ENCODE measurements around the gene FANCE. TPM values are rescaled to one million over a fixed set of nuclear protein-coding genes. Genes with fewer than 3 reads are reported as not detected.

The FANCE gene
- total RNA-seq, 1 experiment from 2014 or later: 20.2 TPM

- Histone ChIP-seq H3K27me3 (replicated peaks) (no peaks in the 10 kb centered on the region), H3K9me3 (replicated peaks) (no peaks in the 10 kb centered on the region), H3K27ac (no peak overlapping the region), H3K4me1 (replicated peaks) (peaks cover 14% of the 10 kb centered on the region), H3K4me3 (no peak overlapping the region), H3K36me3 (peaks cover 86% of the 10 kb centered on the region)
- no peak for DNase-seq (ENCODE audit: low read depth in 1 of 2, low spot score in 2 of 2)
Observed at GRCh38 chr6:35476004-35476403, 23.9 kb downstream of the FANCE start.

GRCh38 chr6:35477028-35477427 is 24.9 kb downstream of the FANCE start:
- Histone ChIP-seq H3K4me1 (replicated peaks) (peaks cover 4% of the 10 kb centered on the region), H3K36me3 (peaks cover 82% of the 10 kb centered on the region), H3K9me3 (replicated peaks) (no peaks in the 10 kb centered on the region), H3K4me3 (no peak overlapping the region), H3K27ac (no peak overlapping the region), H3K27me3 (replicated peaks) (no peaks in the 10 kb centered on the region)
- DNase-seq (ENCODE audit: low read depth in 1 of 2, low spot score in 2 of 2): no peak

- H3K27me3 ChIP-seq (replicated peaks): no peaks in the 10 kb centered on the region
- no peaks in the 10 kb centered on the region for H3K9me3 ChIP-seq (replicated peaks)
- no peak overlapping the region for H3K4me3 ChIP-seq
- H3K4me1 ChIP-seq (replicated peaks): no peaks in the 10 kb centered on the region
- no peak for DNase-seq (ENCODE audit: low read depth in 1 of 2, low spot score in 2 of 2)
- H3K27ac ChIP-seq: no peak overlapping the region
- peaks cover 81% of the 10 kb centered on the region for H3K36me3 ChIP-seq
Observed at GRCh38 chr6:35477551-35478179, 25.5 kb downstream of the FANCE start.

DNA sequence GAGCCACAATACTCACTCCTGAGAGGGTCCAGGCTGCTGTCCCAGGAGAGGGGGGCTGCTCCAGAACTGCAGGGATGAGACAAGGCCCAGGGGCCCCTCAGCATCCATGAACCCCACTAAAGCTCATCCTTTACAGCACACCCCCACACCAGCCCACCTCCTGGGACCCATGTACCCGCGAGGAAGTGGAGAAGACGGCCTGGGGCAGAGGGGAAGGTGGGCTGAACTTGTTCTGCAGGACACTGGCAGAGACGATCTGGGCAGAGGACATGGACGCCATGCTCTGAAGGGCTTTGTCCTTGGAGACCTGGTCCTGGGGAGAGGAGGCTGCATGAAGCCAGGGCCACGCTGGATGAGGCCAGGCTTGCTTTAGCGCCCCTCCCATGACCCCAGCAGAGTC is 26.1 kb downstream of the FANCE start:
- Histone ChIP-seq H3K4me1 (replicated peaks) (no peaks in the 10 kb centered on the region), H3K36me3 (peaks cover 81% of the 10 kb centered on the region), H3K9me3 (replicated peaks) (no peaks in the 10 kb centered on the region), H3K4me3 (no peak overlapping the region), H3K27ac (no peak overlapping the region), H3K27me3 (replicated peaks) (no peaks in the 10 kb centered on the region)
- DNase-seq (ENCODE audit: low read depth in 1 of 2, low spot score in 2 of 2): no peak

- no peak overlapping the region for H3K27ac ChIP-seq
- no peaks in the 10 kb centered on the region for H3K27me3 ChIP-seq (replicated peaks)
- H3K36me3 ChIP-seq: peaks cover 79% of the 10 kb centered on the region
- H3K4me3 ChIP-seq: no peak overlapping the region
- DNase-seq (ENCODE audit: low read depth in 1 of 2, low spot score in 2 of 2): no peak
- peaks cover 8% of the 10 kb centered on the region for H3K4me1 ChIP-seq (replicated peaks)
- no peaks in the 10 kb centered on the region for H3K9me3 ChIP-seq (replicated peaks)
Observed at GRCh38 chr6:35480176-35480575, 28.0 kb downstream of the FANCE start.

DNA sequence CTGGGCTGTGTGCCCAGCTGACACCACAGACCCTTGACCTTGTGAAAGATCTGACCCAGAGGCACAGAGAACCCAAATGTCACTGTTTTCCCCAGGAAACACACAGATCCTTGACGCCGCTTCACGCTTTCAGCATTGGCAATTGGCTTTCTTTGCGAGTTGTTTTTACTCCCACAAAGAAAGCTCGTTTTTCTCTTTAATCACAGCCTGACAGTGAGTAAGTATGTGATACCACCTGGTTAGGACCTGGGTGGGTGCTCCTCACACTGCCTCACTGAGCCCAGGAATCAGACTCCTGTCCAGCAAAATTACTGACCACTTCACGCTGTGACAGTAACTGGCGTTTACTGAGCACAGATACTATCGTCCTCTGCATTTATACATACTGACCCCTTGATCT is 29.1 kb downstream of the FANCE start:
- no peaks in the 10 kb centered on the region for H3K9me3 ChIP-seq (replicated peaks)
- H3K4me1 ChIP-seq (replicated peaks): peaks cover 19% of the 10 kb centered on the region
- peaks cover 80% of the 10 kb centered on the region for H3K36me3 ChIP-seq
- no peaks in the 10 kb centered on the region for H3K27me3 ChIP-seq (replicated peaks)
- no peak overlapping the region for H3K27ac ChIP-seq
- no peak overlapping the region for H3K4me3 ChIP-seq
- no peak for DNase-seq (ENCODE audit: low read depth in 1 of 2, low spot score in 2 of 2)

DNA sequence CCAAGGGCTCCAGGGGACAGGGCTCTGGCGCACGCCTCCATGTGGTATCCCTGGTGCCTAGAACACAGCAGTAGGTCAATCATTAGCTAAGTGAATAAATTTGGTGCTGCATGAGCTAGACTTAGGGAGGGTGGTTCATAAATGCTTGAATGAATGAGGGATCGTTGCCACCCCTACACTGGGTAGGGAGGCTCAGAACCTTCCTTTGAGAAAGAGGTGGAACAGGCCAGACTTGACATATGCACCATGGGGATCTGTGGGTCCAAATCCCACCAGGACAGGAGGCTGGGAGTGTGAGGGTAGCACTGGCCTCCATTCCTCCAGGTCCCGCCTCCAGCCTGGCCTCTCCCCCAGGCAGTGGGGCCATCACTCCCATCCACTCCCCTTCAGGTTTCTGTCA is 30.9 kb downstream of the FANCE start:
- no peak overlapping the region for H3K27ac ChIP-seq
- H3K36me3 ChIP-seq: peaks cover 73% of the 10 kb centered on the region
- no peaks in the 10 kb centered on the region for H3K27me3 ChIP-seq (replicated peaks)
- H3K4me1 ChIP-seq (replicated peaks): peaks cover 34% of the 10 kb centered on the region
- H3K4me3 ChIP-seq: no peak overlapping the region
- DNase-seq (ENCODE audit: low read depth in 1 of 2, low spot score in 2 of 2): no peak
- H3K9me3 ChIP-seq (replicated peaks): no peaks in the 10 kb centered on the region

- peaks cover 68% of the 10 kb centered on the region for H3K36me3 ChIP-seq
- H3K4me3 ChIP-seq: no peak overlapping the region
- H3K9me3 ChIP-seq (replicated peaks): no peaks in the 10 kb centered on the region
- H3K4me1 ChIP-seq (replicated peaks): peaks cover 38% of the 10 kb centered on the region
- no peaks in the 10 kb centered on the region for H3K27me3 ChIP-seq (replicated peaks)
- no peak for DNase-seq (ENCODE audit: low read depth in 1 of 2, low spot score in 2 of 2)
- H3K27ac ChIP-seq: no peak overlapping the region
Observed at GRCh38 chr6:35483490-35483889, 31.4 kb downstream of the FANCE start.

DNA sequence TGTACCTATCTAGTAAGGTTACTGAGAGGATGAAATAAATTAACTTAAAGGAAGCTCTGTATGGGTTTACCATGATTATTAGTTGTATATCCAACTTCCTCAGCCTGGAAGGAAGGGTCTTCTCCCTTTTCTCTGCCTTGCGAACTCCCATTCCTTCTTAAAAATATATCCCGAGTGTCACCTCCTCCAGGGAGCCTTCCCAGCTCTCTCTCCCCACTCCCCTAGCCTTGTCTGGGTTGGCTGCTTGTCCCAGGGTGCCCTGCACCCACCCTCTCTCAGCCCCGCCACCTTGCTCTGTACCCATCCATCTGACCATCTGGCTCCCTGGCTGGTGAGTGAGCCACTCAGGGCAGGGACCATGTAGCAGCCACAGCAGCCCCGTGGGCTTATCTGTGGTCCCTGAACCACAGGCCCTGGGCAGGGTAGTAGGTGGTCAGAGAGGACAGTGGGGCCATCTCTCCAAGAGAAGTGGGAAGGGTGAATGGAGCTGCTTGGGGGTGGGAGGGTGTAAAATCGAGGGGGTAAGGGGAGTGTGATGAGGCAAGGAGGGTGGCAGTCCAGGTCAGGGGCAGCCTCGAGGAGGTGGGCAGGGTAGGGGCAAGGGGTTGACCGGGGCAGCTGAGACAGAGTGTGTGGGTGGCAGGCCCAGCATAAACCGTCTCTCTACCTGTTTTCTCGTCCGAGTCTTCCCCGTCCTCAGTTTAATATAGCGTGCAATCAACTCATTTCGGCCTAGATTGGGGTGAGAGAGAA is 31.9 kb downstream of the FANCE start:
- Histone ChIP-seq H3K4me3 (no peak overlapping the region), H3K36me3 (peaks cover 65% of the 10 kb centered on the region), H3K27ac (peak overlapping the region; percentile 93; the same call in 1 of the 2 replicates), H3K9me3 (replicated peaks) (no peaks in the 10 kb centered on the region), H3K4me1 (replicated peaks) (peaks cover 44% of the 10 kb centered on the region), H3K27me3 (replicated peaks) (no peaks in the 10 kb centered on the region)
- DNase-seq (ENCODE audit: low read depth in 1 of 2, low spot score in 2 of 2): no peak

DNA sequence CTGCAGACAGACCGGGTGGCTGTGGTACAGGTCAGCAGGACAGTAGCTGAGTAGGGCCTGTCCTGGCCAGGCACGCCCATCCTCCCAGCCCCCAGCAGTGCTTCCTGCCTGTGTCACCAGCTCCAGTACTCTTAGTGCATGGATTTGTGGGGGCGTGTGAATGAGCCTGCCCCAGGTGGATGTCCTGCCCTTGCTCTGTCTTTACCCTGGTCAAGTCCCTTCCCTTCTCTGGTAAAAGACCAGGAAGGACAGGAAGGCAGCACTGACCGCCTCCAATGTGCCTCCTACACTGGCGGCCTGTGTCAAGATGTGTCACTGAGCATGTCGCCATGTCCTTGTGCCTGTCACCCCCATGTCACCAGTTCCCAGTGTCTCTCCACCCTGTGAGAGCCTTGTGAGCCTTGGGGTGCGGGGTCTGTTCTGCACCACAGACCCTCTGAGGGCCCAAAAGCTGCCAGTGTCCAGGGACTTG is 32.8 kb downstream of the FANCE start:
- DNase-seq (ENCODE audit: low read depth in 1 of 2, low spot score in 2 of 2): peak in 1 of 2 experiments; percentile 73
- Histone ChIP-seq H3K27me3 (replicated peaks) (no peaks in the 10 kb centered on the region), H3K4me1 (replicated peaks) (peaks cover 53% of the 10 kb centered on the region), H3K27ac (peak overlapping the region; percentile 93), H3K4me3 (no peak overlapping the region), H3K36me3 (peaks cover 57% of the 10 kb centered on the region), H3K9me3 (replicated peaks) (no peaks in the 10 kb centered on the region)

GRCh38 chr6:35485402-35485877 is 33.3 kb downstream of the FANCE start:
- peak; percentile 95 to 97 for DNase-seq (ENCODE audit: low read depth in 1 of 2, low spot score in 2 of 2)
- Histone ChIP-seq H3K36me3 (peaks cover 52% of the 10 kb centered on the region), H3K27ac (peak overlapping the region; percentile 93), H3K4me1 (replicated peaks) (peaks cover 58% of the 10 kb centered on the region), H3K9me3 (replicated peaks) (no peaks in the 10 kb centered on the region), H3K4me3 (no peak overlapping the region), H3K27me3 (replicated peaks) (no peaks in the 10 kb centered on the region)

- peaks cover 66% of the 10 kb centered on the region for H3K4me1 ChIP-seq (replicated peaks)
- DNase-seq (ENCODE audit: low read depth in 1 of 2, low spot score in 2 of 2): no peak
- H3K36me3 ChIP-seq: peaks cover 46% of the 10 kb centered on the region
- H3K27me3 ChIP-seq (replicated peaks): no peaks in the 10 kb centered on the region
- no peaks in the 10 kb centered on the region for H3K9me3 ChIP-seq (replicated peaks)
- peak overlapping the region; percentile 93 for H3K27ac ChIP-seq
- H3K4me3 ChIP-seq: no peak overlapping the region
Observed at GRCh38 chr6:35486005-35486925, 34.1 kb downstream of the FANCE start.

DNA sequence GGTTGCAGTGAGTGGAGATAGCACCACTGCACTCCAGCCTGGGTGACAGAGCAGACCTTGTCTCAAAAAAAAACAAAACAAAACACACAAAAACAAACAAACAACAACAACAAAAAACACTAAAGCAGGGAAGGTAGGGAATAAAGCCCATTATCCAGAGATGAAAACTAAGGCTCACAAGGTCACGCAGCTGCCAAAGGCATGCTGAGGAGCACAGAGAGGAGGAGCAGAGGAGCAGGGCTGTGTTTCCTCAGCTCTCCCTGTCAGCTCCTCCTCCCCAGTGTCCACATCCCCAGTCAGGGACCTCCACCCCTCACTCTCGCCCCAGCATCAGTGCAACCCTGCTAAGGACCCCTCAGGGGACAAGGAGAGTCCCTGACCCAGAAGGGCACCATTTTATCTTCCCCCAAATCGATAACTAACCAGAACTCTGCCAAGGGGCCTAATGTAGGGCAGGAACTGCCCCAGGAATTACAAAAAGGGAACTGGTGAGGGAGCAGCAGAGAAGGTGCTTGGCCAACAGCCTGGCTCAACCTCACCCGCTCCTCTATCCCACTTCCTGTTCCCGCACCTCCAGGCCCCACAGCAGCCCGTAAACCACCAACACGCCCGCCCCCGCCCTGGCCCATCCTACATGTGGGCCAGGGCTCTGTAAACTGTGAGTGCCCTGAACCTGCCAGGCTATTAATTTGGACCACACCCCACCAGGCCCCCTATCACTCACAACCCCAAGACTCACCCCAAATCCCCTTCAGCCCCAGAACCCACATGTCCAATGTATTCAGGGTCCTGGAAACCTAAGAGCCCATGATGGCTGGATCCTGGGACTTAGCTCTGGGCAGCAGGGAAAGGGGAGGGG is 35.7 kb downstream of the FANCE start:
- H3K4me1 ChIP-seq (replicated peaks): peaks cover 82% of the 10 kb centered on the region
- no peak for DNase-seq (ENCODE audit: low read depth in 1 of 2, low spot score in 2 of 2)
- peak overlapping the region; percentile 28; the same call in 1 of the 2 replicates for H3K27ac ChIP-seq
- H3K27me3 ChIP-seq (replicated peaks): no peaks in the 10 kb centered on the region
- H3K36me3 ChIP-seq: peaks cover 33% of the 10 kb centered on the region
- no peaks in the 10 kb centered on the region for H3K9me3 ChIP-seq (replicated peaks)
- no peak overlapping the region for H3K4me3 ChIP-seq
